IMR-90 (cell line): ENCODE data around the gene CKAP5.

Experiments used
- CEBPB ChIP-seq: IDR thresholded peaks from 2 replicates; pipeline ENCODE4 v1.6.1; 2012; ENCODE audit warnings: low read depth, low read length, improper control_type of control experiment
- CTCF ChIP-seq: conservative IDR thresholded peaks from 2 replicates; pipeline ENCODE4 v1.5.1; 2012; ENCODE audit warnings: mild to moderate bottlenecking, low read depth, low read length, improper control_type of control experiment
- MAFK ChIP-seq: IDR thresholded peaks from 2 replicates; pipeline ENCODE4 v1.6.1; 2012; ENCODE audit warnings: low read depth, low read length, improper control_type of control experiment
- POLR2A ChIP-seq: IDR thresholded peaks from 2 replicates; pipeline ENCODE4 v1.6.1; 2012; ENCODE audit warnings: mild to moderate bottlenecking, low read depth, low read length
- RAD21 ChIP-seq: IDR thresholded peaks from 2 replicates; pipeline ENCODE4 v1.6.1; 2012; ENCODE audit warnings: low read length, improper control_type of control experiment
- RCOR1 ChIP-seq: IDR thresholded peaks from 2 replicates; pipeline ENCODE4 v1.6.1; 2012; ENCODE audit warnings: mild to moderate bottlenecking, low read length, improper control_type of control experiment; ENCODE audit not compliant: insufficient replicate concordance
- SMC3 ChIP-seq: fragments of 150-350 bp; IDR thresholded peaks from 2 replicates; pipeline ENCODE4 v1.6.1; 2016; ENCODE audit warnings: low read depth, mild to moderate bottlenecking, antibody characterized with exemption, low read length, moderate library complexity

- TF ChIP-seq CTCF = no peak
- TF ChIP-seq RAD21 = no peak
- TF ChIP-seq MAFK = no peak
- TF ChIP-seq SMC3 = no peak
- no peak for TF ChIP-seq CEBPB
- no peak for TF ChIP-seq POLR2A
- TF ChIP-seq RCOR1 = no peak
Measured at GRCh38 chr11:46736615-46737014, 109.5 kb downstream of the CKAP5 start.
